ENCODE results near the gene ZFHX3. TPM values are rescaled to one million over a fixed set of nuclear protein-coding genes. Genes with fewer than 3 reads are reported as not detected.

Gene ZFHX3
- total and polyA plus RNA-seq, 2 experiments from 2014 or later = 2.8 to 3.9 TPM

DNA sequence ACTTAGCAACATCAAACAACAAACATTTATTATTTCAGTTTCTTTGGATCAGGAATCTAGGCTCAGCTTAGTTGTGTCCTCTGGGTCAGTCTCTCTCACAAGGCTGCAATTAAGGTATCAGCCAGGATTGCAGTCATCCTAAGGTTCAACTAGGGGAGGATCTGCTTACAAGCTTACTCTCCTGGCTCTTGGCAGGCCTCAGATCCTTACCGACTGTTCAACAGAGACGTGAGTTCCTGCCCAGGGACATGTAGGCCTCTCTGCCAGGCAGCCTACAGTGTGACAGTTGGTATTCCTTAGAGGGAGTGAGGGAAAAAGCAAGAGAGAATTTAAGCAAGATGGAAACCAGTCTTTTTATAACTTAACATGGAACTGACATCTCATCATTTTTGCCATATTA lies 294.0 kb downstream of the ZFHX3 start:
- 68 to 71% methylated on average over 2 of the region's 2 CpGs for WGBS, 2 experiments (ENCODE audit: low coverage in 1 of 2, low lambda C conversion rate in 2 of 2, missing lambda C conversion rate in 2 of 2)
- TF ChIP-seq EZH2 (IDR thresholded peaks at IDR 0.05; ENCODE audit: insufficient read depth, poor library complexity, severe bottlenecking) (no peak), EZH2phosphoT487 (IDR thresholded peaks at IDR 0.05; ENCODE audit: insufficient read depth, low read depth) (no peak)
- Histone ChIP-seq H3K9ac (no peak overlapping the region), H3K27me3 (replicated peaks; ENCODE audit: insufficient read depth) (no peaks in the 10 kb centered on the region), H3K4me2 (ENCODE audit: unreplicated experiment) (no peak overlapping the region), H3F3A (ENCODE audit: insufficient read depth) (no peaks in the 10 kb centered on the region), H3K36me3 (ENCODE audit: low read depth) (no peaks in the 10 kb centered on the region), H3K79me2 (ENCODE audit: insufficient read depth) (no peaks in the 10 kb centered on the region), H3K9me3 (ENCODE audit: low read depth) (no peaks in the 10 kb centered on the region), H3K9me2 (ENCODE audit: insufficient read depth) (no peaks in the 10 kb centered on the region), H3K4me3 (no peak overlapping the region), H2AFZ (no peak overlapping the region), H3K4me1 (ENCODE audit: insufficient read depth) (no peaks in the 10 kb centered on the region), H4K20me1 (ENCODE audit: insufficient read depth) (no peaks in the 10 kb centered on the region), H3K27ac (no peak overlapping the region)
- no peak for DNase-seq
- in situ Hi-C loops (cut with MboI) = no loop called here

DNA sequence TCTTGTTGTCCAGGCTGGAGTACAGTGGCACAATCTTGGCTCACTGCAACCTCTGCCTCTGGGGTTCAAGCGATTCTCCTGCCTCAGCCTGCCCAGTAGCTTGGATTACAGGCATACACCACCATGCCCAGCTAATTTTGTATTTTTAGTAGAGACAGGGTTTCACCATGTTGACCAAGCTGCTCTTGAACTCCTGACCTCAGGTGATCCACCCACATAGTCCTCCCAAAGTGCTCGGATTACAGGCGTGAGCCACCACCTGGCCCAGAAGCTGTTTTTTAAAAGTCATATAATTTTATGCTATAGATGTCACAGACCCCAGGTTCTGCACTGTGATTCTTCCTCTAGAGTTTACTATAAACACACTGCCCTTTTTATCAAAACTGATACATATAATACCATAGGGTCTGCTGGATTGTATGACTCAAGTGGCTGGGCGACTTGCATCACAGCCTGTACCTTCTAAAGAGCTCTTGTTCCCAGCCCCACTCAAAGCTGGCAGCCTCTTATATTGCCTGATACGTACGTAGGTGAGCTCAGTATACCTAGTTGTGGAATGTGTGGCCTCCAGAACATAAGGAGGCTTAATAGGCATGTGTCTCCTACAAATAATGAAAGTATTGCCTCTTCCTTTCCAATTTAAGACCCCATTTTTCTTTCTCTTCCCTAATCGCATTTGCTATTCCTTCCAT lies 295.8 kb downstream of the ZFHX3 start:
- Histone ChIP-seq H3K4me3 (no peak overlapping the region), H3K4me2 (ENCODE audit: unreplicated experiment) (no peak overlapping the region), H2AFZ (no peak overlapping the region), H3K79me2 (ENCODE audit: insufficient read depth) (no peaks in the 10 kb centered on the region), H3K36me3 (ENCODE audit: low read depth) (no peaks in the 10 kb centered on the region), H3K9me3 (ENCODE audit: low read depth) (no peaks in the 10 kb centered on the region), H3K9me2 (ENCODE audit: insufficient read depth) (no peaks in the 10 kb centered on the region), H3K27ac (no peak overlapping the region), H4K20me1 (ENCODE audit: insufficient read depth) (no peaks in the 10 kb centered on the region), H3K27me3 (replicated peaks; ENCODE audit: insufficient read depth) (no peaks in the 10 kb centered on the region), H3K9ac (no peak overlapping the region), H3K4me1 (ENCODE audit: insufficient read depth) (no peaks in the 10 kb centered on the region), H3F3A (ENCODE audit: insufficient read depth) (no peaks in the 10 kb centered on the region)
- in situ Hi-C loops (cut with MboI) = no loop called here
- TF ChIP-seq EZH2 (IDR thresholded peaks at IDR 0.05; ENCODE audit: insufficient read depth, poor library complexity, severe bottlenecking) (no peak), EZH2phosphoT487 (IDR thresholded peaks at IDR 0.05; ENCODE audit: insufficient read depth, low read depth) (no peak)
- DNase-seq = no peak
- WGBS, 2 experiments (ENCODE audit: low coverage in 1 of 2, low lambda C conversion rate in 2 of 2, missing lambda C conversion rate in 2 of 2) = 81 to 86% methylated on average over 7 of the region's 7 CpGs

DNA sequence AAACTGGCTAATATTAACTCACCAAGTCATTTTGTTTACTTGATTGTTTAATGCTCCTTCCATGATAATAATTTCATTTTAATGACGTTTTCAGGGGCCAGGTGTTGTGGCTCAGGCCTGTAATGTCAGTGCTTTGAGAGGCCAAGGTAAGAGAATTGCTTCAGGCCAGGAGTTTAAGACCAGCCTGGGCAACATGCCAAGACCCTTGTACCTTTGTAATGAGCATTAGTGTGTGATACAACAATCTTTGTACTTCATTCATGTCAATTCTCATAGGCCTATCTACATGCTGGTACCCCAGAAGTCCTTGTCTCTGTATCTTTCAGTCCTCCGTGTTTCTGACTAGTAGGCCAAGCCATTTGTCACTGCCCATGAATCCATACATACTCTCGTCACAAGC lies 296.9 kb downstream of the ZFHX3 start:
- Histone ChIP-seq H3K4me3 (no peak overlapping the region), H3K9ac (no peak overlapping the region), H3F3A (ENCODE audit: insufficient read depth) (no peaks in the 10 kb centered on the region), H2AFZ (no peak overlapping the region), H3K9me3 (ENCODE audit: low read depth) (no peaks in the 10 kb centered on the region), H3K9me2 (ENCODE audit: insufficient read depth) (no peaks in the 10 kb centered on the region), H3K27ac (no peak overlapping the region), H3K36me3 (ENCODE audit: low read depth) (no peaks in the 10 kb centered on the region), H3K79me2 (ENCODE audit: insufficient read depth) (no peaks in the 10 kb centered on the region), H3K4me1 (ENCODE audit: insufficient read depth) (no peaks in the 10 kb centered on the region), H4K20me1 (ENCODE audit: insufficient read depth) (no peaks in the 10 kb centered on the region), H3K27me3 (replicated peaks; ENCODE audit: insufficient read depth) (no peaks in the 10 kb centered on the region), H3K4me2 (ENCODE audit: unreplicated experiment) (no peak overlapping the region)
- 64 to 65% methylated on average over 3 of the region's 3 CpGs for WGBS, 2 experiments (ENCODE audit: low coverage in 1 of 2, low lambda C conversion rate in 2 of 2, missing lambda C conversion rate in 2 of 2)
- TF ChIP-seq EZH2phosphoT487 (IDR thresholded peaks at IDR 0.05; ENCODE audit: insufficient read depth, low read depth) = no peak
- no peak for TF ChIP-seq EZH2 (IDR thresholded peaks at IDR 0.05; ENCODE audit: insufficient read depth, poor library complexity, severe bottlenecking)
- DNase-seq = no peak
- in situ Hi-C loops (cut with MboI) = no loop called here

DNA sequence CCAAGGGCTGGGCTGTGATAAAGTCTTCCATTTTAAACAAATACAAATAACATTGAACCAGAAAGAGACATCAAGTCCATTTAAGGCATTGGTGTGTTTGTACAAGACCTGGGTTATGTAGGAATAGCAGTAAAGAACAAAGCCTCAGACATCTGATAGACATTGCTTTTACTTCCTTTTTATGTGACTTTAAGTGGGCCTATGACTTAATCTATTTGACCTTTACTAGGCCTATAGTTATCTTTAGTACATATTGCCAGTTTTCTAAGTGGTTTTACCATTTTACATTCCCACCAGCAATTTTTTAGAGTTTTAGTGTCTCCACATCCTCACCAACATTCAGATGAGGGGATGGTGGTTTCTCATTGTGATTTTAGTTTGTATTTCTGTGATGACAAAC lies 298.8 kb downstream of the ZFHX3 start:
- Histone ChIP-seq H4K20me1 (ENCODE audit: insufficient read depth) (no peaks in the 10 kb centered on the region), H3K79me2 (ENCODE audit: insufficient read depth) (no peaks in the 10 kb centered on the region), H3K4me3 (no peak overlapping the region), H3K9me2 (ENCODE audit: insufficient read depth) (no peaks in the 10 kb centered on the region), H3K9ac (no peak overlapping the region), H3K27me3 (replicated peaks; ENCODE audit: insufficient read depth) (no peaks in the 10 kb centered on the region), H3K36me3 (ENCODE audit: low read depth) (no peaks in the 10 kb centered on the region), H3K9me3 (ENCODE audit: low read depth) (no peaks in the 10 kb centered on the region), H2AFZ (no peak overlapping the region), H3K4me2 (ENCODE audit: unreplicated experiment) (no peak overlapping the region), H3F3A (ENCODE audit: insufficient read depth) (no peaks in the 10 kb centered on the region), H3K4me1 (ENCODE audit: insufficient read depth) (no peaks in the 10 kb centered on the region), H3K27ac (no peak overlapping the region)
- DNase-seq = no peak
- TF ChIP-seq EZH2phosphoT487 (IDR thresholded peaks at IDR 0.05; ENCODE audit: insufficient read depth, low read depth) (no peak), EZH2 (IDR thresholded peaks at IDR 0.05; ENCODE audit: insufficient read depth, poor library complexity, severe bottlenecking) (no peak)
- in situ Hi-C loops (cut with MboI) = no loop called here

Data from GM23248 (cell line).